Astrocyte (in vitro differentiated cells and primary cell): Measurements from ENCODE around the gene TCF19.

Experiments used
- EZH2 ChIP-seq: IDR thresholded peaks from 2 replicates; pipeline ENCODE4 v1.6.1; 2012; ENCODE audit warnings: mild to moderate bottlenecking, low read length, inconsistent platforms; ENCODE audit not compliant: insufficient read depth
- TF ChIP-seq, protein P1 (sequence below): IDR thresholded peaks from 2 replicates; pipeline ENCODE4 v1.5.1; 2011; ENCODE audit warnings: low read depth, mild to moderate bottlenecking, inconsistent platforms, low read length, moderate library complexity; ENCODE audit not compliant: insufficient read depth

DNA sequence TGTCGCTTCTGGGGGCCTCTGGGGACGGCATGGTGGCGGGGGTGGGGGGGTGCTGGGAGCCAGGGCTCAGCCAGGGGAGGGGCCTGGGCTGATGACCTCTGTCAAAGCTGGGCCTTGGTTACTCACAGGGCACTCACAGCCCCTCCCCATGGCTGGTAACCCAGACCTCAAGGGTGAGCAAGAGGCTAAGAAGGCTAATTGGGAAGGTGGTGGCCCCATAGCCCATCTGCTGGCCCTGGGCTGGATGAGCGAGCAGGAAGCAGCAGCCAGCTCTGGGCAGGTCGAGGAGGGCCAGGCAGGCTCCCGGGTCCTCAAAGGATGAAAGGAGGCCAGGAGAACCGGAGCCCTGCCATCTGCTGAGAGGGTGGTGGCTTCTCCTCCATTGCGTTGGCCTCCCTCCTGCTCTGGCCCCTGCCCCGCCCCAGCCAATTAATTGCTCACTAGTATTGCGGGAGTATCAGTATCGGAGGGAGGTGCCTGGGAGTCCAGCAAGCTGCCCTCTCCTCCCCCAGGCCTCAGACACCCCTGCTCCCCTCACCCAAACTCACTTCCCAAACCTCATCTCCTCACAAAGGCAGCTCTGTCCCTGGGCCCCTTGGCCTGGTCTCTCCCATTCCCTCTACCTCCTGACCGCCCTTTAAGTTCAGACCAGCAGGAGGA lies 37.1 kb upstream of the TCF19 start:
- TF ChIP-seq, protein P1, sequence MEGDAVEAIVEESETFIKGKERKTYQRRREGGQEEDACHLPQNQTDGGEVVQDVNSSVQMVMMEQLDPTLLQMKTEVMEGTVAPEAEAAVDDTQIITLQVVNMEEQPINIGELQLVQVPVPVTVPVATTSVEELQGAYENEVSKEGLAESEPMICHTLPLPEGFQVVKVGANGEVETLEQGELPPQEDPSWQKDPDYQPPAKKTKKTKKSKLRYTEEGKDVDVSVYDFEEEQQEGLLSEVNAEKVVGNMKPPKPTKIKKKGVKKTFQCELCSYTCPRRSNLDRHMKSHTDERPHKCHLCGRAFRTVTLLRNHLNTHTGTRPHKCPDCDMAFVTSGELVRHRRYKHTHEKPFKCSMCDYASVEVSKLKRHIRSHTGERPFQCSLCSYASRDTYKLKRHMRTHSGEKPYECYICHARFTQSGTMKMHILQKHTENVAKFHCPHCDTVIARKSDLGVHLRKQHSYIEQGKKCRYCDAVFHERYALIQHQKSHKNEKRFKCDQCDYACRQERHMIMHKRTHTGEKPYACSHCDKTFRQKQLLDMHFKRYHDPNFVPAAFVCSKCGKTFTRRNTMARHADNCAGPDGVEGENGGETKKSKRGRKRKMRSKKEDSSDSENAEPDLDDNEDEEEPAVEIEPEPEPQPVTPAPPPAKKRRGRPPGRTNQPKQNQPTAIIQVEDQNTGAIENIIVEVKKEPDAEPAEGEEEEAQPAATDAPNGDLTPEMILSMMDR: no peak
- no peak for TF ChIP-seq EZH2
